ENCODE results near the gene COASY.

Gene COASY

DNA sequence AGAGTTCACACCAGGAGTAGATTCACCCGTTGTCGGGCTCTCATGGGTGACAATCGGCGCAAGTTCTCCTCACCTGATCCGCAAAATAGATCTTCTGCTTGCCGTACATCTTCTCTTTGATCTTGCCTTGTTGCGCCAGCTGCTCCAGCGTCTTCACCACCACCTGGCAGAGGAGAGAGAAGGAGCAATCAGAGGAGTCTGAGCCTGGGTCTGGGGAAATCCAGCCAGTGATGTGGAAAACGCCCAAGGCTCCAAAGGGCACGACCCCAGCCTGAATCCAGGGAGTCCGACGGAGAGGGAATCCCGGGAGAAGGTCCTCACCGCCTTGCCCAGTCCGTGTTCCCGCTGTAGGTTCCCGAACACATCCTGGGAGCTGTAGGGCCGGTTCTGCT is 15.2 kb downstream of the COASY start:
- DNase-seq: peak; percentile 34

DNA sequence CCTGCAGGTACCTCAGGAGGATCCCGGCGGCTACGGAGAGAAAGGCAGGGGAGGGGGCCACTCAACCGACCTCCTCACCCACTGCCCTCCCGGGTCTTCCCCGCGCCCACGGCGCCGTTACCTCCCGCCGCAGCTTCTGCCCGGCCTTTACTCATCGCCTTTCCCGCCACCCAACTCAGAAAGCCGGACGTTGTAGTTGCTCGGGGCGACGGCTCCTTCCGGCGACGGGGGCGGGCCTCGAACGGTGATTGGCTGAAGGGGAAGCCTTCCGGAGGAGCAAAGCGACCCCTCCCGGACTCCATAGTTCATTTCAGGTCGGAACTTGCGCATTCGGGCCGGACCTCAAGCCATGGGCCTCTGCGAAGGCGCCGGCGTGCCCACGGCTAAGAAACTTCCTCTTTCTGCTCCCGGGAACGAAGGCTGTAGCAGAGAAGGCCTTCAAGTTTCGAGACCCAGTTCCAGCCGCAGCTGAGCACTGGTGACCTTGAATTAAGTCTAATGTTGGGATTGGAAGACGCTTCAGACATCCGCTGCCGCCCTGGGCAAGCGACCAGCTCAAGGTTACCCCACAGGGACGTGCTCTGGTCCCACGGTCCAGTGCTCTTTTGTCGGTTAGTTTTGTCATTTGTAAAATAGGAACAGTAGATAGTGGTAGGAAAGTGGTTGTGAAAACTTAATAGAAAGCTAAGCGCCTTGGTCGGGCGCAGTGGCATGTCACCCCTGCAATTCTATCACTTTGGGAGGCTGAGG is 15.8 kb downstream of the COASY start, which contains the start of gene PSMC3IP:
Gene PSMC3IP, minus strand, starts transcription at position 198 of the 750 bp plus-strand sequence. Its CDS starts 43 bp downstream, at position 155.
- DNase-seq: peak; percentile 98

DNA sequence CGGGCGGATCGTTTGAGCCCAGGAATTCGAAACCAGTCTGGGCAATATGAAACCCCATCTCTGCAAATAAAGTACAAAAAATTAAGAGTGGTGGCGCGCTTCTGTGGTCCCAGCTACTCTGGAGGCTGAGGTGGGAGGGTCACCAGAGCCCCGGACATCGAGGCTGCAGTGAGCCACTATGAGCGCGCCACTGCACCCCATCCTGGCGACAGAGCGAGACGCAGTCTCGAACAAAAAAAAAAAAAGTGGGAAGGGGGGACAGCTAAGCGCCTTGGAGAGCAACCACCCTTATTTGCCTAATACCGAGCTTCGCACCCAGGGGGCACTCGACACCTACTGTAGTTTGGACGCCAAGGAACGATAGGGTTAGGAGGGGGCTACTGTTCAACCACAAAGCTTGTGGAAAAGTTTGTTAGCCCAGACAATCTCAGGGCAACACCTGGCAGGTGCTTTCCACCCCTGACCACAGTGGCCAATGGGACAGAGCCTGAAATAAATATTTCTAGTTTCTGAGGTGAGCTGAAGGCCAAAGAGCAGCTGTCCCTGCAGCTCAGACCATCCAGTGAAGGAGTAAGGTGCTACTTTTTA is 16.4 kb downstream of the COASY start:
- DNase-seq: peak; percentile 93

DNA sequence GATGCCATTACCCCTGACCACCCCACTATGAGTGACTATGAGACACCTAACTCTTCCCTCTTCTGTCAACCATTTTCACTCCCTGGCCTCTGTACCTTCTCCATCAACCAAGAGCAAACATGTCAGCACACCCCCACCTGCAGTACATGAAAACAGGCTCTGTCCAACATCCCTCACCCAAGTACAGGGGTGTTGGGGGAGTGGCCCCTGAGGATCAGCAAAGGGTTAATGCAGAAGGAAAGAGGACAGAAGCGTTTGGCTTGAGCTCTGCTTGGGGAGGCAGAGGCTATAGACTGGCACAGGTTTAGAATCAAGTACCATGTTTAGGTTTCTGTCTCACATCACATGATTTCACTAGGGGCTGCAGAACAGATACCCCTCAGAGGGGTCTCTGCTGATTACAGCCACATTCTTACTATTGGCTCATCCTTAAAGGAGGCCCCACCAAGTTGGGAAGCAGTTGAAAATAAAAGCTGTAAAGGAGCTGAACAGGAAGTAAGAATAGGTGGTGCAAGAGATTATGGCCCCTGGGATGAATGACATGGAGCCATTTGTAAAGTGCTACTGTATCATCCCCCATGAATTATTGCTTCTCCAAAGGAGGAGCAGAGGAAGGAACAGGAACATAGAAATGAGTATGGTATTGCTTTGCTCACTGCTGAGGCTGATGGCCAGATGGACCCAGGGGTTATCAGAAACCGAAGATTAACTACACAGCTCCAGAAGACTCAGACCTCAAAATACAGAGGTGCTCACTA is 18.0 kb downstream of the COASY start:
- no peak for DNase-seq

DNA sequence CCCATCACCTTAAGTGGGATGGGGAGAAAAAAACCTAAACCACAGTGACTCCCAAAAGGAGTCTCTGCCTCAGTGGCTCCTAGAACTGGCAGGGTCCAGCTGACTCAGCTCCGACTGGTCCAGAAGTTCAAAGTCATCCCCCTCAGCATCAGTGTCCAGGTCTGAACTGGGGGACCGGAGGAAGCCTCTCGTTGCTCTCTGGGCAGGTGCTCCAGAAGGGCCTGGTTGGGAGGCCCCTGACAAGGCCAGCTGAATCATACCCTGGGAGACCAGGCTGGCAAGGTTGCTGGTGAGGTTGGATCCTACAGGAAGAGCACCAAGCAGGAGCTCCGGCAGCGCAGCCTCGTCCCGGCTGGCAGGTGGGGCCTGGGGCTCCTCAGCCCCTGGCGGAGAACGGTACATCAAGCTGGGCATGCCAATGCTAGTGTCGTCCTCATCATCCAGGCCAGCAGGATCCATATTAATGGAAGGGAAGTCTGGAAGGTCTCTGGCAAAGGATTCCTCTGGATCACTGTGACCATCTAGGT is 19.9 kb downstream of the COASY start:
- no peak for DNase-seq

DNA sequence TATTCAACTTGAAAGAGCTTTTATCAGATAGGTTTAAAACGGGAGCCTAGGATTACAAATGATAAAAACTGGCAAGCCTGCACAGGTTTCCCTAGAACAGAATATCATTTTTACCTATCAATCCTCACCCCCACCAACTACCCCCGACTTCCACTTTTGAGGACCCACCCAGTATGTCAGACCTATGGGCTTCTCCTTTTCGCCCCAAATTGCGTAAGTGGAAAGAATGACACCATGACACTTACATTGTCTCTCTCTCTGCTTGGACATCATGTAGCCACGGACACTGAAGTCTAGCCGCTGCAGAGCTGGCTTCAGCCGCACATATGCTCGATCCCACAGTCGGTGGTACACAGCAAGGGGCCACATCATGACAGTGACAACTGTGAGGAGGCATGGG is 22.9 kb downstream of the COASY start:
- peak; percentile 38 for DNase-seq

DNA sequence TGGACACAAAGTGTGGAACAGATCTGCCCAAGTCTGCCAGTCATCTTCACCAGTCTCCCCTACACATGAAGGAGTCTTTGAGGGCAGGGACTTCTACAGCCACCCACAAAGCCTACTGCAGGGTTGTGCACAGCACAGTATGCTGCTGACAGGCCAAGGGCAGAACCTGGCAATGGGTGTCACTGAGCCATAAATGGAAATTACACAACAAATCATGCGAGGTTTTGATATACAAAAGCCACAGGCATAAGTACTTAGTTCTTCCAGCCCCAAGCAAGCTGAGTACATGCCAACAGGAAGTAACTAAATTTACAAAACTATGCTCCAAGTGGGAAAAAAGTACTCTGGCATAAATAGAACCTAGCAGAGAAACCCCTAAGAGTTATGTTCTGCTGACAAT is 23.4 kb downstream of the COASY start:
- peak; percentile 13 for DNase-seq

DNA sequence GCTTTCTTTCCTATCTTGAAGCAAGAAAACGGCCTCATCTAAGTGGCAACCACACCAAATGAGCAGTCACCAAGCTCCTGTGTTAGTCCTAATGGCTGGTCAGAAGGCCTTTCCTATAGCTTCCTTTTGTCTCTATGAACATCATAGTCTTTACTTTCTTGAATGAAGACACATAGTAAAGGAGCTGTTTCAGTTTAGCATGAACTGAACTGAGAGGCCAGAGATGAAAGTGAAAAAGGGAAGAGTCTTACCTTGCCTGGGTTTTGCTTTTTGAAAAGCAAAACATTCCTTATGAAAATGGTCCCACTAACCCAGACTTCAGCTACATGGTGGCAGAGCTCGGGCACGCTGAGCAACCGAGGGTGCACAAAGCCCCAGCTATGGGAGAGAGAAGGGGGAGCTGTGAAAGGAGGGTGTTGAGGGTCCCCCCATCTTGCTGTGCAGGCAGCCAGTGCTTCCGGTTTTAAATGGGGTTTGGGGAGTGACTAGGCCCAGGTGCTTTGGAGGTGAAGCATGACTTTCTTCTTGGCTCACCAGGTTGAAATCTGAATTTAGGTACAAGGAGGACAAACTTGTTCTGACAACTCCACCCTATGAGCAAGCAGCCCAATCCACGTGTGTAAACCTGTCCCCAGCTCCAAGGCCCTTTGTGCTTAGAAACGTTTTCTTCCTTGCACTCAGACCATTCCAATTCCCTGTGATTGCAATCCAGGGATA is 24.7 kb downstream of the COASY start:
- no peak for DNase-seq

DNA sequence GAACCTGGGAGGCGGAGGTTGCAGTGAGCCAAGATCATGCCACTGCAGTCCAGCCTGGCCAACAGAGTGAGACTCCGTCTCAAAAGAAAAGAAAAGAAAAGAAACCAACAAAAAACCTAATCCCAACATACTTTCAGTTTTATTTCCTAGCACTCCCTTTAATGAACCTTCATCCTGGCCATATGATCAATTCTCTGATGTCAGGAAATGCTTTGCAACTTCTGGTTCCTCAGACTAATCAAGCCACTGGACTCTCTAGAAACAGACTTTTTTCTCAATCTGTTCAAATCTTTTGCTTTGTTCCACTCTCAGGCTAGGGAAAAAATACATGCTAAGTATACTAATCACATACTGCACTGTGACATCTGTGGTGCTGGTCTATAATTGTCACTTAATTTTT is 28.9 kb downstream of the COASY start:
- DNase-seq: no peak

DNA sequence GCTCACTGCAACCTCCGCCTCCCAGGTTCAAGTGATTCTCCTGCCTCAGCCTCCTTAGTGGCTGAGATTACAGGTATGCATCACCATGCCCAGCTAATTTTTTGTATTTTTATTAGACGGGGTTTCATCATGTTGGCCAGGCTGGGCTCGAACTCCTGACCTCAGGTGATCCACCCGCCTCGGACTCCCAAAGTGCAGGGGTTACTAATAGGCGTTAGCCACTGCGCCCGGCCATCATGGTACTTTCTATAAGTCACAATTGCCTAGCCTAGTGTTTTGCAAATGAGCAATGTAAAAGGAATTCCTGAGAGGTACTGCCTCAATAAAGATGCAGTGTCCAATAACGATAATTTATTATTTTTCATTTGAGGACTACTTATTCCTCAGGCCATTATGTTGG is 29.5 kb downstream of the COASY start:
- DNase-seq: no peak

DNA sequence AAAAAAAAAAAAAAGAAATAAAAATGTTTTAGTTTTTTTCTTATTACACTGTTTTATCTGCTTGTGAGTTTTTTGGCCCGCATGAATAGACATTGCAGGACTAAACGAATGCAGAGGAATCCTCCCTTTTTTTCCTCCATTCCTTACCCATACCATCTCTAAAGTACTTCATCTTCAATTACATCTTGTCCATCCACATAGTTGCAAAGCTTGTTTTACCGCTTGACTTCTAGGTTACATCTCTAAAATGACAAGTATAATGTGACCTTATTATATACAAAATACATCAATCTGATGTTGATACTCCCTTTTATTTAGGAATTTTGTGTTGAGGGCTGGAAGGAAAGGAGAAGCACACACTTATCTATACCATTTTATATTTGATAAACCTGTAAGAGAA is 34.4 kb downstream of the COASY start:
- DNase-seq: no peak

DNA sequence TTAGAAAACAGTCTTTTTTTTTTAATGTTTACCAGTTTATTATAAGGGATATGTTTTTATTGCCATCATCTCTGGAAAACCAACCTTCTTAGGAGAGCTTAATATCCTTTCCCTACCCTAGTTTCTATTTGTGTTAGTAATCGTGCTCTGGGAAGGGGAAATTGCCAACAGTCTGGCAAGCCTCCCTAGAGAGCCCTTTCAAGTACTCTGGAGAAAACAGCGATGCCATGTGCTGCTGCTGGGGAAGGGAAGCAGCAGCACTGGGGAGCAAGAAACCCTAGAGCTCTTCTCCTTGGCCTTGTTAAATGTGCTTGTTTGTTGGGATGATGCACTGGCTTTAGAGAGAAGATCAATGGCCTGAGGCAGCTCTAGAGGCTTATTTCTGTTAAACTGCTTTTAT is 37.0 kb downstream of the COASY start:
- no peak for DNase-seq

DNA sequence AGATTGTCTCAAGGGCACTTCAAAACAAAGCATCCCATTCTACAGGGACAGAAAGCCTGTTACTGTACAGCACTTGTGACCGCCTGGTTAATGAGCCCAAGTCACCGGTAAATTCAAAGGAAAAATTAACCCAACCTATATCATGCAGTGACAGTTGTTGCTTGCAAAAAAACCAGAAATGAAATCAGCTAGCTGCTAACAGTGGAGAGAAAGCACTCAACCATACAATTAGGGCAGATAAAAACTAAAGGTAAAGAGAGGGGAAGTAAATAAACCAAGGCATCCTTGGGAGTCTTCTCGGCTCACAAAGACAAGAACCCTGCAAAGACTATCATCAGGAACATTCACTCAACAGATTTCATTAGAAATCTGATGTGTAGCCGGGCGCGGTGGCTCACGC is 41.4 kb downstream of the COASY start:
- no peak for DNase-seq

DNA sequence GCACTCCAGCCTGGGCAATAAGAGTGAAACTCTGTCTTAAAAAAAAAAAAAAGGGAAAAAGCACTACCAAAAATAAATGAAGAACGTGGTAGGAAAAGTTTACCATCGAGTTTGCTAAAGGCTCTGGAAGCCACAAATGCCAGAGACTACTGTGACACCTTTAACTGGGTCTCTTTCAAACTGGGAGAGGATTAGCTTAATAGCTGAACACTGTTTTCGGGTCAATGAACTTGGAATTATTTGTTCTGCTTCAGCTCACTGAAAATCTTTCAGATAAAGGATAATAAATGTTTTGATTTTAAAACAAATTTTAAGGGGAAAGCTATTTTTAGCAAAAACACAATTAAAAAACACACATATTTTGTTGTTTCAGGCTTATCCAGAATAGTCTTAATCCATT is 45.8 kb downstream of the COASY start:
- no peak for DNase-seq

DNA sequence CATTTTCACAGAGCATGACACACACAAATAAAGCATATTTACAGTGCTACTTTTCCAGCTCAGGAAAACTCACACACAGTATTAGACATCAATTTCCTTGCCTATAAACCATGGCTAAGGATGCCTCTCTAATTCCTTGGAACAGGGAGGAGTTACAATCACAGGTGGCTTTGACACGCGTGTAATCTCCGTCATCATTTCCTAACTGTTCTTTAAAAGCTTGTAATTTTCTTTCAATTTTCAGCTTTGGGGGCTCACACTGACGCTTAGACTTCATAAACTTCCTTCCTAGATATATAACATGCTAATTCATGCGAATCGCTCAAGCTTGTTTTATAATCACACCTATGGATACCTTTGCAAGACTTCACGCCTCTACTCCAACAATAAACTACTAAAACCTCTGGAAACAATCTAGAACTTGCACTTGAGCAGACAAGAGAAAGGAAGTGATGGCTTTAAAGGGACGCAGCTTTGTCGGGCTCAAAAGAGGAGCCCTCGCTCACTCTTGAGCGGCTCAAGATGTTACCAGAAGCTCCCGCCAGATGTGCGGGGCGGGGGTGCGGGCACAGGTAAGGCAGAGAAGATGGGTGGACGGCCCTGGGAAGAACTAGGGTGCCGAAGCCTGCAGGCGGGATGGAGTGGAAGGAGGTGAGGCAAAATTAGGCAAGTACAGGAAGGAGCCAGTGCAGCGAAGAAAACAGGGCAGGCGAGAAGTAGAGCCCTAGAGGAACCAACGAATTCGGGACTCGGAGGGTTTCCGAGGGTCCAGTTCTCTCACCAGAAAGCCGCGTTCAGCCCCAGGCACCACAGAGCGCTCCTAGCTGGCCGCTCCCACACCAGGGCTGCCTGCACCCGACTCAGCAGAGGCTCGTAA is 46.6 kb downstream of the COASY start:
- peak; percentile 34 for DNase-seq

DNA sequence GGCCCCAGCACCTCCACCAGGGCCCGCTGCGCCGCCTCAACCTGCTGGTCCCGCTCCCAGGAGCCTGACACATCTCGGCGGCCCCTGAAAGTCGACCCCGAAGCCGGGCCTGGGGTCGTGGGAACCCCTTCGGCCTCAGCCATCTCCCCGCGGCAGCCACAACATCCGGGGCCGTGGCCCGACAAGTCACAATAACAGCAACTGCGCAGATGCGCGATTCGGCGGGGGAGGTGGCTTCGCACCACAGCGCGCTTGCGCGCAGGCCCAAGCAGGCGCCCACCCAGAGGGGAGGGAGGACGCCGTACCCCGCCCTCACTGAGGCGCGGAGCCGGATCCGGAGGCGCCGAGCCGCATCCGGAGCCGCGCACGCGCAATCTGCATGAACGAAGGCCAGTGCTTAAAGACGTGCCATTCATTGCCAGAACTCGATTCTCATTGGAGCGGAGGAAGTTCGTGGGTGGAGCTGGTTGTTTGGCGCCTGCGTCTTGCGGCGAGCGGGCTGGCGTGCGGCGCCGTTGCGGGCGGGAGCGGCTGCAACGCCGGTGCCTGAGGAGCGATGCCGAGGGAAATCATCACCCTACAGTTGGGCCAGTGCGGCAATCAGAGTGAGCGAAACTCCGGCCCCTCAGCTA is 47.4 kb downstream of the COASY start, which contains the start of the genes RETREG3 and TUBG1:
Gene RETREG3, minus strand, starts transcription at position 193 of the 632 bp plus-strand sequence. Its CDS starts 50 bp downstream, at position 143.
Gene TUBG1, plus strand, starts transcription at position 502 of the 632 bp plus-strand sequence. Its CDS starts 55 bp downstream, at position 557.
- peak; percentile 100 for DNase-seq

DNA sequence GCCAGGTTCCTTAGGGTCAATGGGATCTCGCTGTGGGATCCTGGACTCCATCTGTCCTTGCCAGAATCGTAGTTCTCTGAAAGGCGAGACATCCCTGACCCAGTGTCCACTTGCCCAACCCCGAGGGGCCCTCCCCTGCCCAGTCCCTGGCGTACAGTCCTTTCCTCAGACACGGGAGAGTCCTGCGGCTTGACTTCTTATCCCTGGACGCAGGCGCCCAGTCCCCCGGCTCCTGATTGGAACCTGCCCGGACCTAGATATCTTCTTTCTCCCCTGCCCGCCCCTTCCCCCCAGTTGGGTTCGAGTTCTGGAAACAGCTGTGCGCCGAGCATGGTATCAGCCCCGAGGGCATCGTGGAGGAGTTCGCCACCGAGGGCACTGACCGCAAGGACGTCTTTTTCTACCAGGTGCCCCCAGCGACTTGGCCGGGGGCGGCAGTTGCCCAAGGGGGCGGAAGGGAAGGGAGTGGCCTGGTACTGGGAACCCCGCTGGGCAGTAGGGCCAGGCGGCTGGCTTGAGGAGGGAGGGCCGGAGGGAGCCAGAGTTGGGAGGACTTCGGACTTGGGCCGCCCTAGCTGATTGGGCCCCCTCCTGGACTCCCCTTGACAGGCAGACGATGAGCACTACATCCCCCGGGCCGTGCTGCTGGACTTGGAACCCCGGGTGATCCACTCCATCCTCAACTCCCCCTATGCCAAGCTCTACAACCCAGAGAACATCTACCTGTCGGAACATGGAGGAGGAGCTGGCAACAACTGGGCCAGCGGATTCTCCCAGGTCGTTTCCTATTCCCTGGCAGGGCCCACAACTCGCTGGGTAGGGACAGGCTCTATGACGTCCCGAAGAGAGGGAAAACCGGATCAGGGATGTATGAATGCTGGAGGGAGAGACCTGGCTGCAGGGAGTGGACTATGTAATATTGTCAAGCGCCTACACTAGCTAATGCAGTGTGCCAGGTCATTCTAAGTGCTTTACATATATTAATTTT is 48.2 kb downstream of the COASY start:
- peak; percentile 59 for DNase-seq

DNA sequence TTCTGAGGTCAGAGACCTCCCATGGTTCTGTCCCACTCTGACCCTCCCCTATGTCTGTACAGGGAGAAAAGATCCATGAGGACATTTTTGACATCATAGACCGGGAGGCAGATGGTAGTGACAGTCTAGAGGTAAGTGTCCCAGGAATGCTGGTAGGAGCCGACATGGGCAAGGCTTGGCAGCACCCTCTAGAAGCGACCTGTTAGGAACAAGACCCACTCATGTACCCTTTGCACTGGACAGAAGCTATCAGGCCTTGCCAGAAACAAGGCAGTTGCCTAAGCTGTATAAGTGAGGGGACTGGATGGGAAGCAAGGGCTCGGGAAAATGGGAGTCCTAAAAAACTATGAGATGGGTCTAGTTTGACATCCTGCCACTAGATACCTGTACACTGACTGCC is 50.1 kb downstream of the COASY start:
- no peak for DNase-seq

DNA sequence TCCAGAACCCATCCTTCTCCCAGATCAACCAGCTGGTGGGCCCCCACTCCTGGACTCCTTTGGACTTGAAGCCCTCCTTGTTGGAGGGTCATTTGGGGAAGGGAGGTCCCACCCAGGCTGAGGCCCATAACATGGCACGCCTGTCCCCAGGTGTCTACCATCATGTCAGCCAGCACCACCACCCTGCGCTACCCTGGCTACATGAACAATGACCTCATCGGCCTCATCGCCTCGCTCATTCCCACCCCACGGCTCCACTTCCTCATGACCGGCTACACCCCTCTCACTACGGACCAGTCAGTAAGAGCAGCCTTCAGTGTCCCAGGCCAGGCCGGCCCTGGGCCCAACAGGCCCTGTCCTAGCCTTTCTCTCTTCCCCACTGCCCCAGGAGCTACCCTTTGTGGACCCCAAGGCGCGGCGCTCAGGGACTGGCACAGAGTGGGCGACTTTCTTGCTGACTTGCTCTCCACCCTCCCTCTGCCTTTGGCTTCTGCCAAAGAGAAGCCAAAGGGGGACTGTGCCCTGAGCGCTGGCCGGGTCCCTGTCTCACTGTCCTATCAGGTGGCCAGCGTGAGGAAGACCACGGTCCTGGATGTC is 51.8 kb downstream of the COASY start:
- no peak for DNase-seq
